A549 (cell line): ENCODE measurements around the gene KLHDC3. TPM values are rescaled to one million over a fixed set of nuclear protein-coding genes. Genes with fewer than 3 reads are reported as not detected.

Source experiments
- ATAC-seq, 2 experiments: fragments of 200-7000 bp in 1 of 2; fragments of >200 bp in 1 of 2; cut with Nextera tagmentation in 1 of 2; cut with Tn5 transposase in 1 of 2; 3 replicates each; pipeline versions ENCODE4 v1.8.0 to v1.9.1; 2018 to 2020; ENCODE audit warnings: mild to moderate bottlenecking in 1 of 2, moderate library complexity in 1 of 2
- CTCF ChIA-PET: fragments of 300-600 bp; sonication (Branson Sonifier 250); formaldehyde crosslinking; extraction: SDS; loops from one replicate; lab custom pipeline; 2021; ENCODE audit warnings: antibody characterized with exemption, inconsistent platforms; lab: Yijun Ruan, JAX
- POLR2A ChIA-PET: fragments of 350-600 bp; formaldehyde crosslinking; extraction: SDS; loops from one replicate; lab custom pipeline; 2021; ENCODE audit warnings: antibody characterized with exemption, inconsistent platforms; lab: Yijun Ruan, JAX
- DNase-seq, 2 experiments: peaks; one replicate each; pipeline versions ENCODE4 v3.0.0 to v3.0.0-alpha.2; 2011 to 2016; ENCODE audit warnings: low read depth in 1 of 2, low spot score in 1 of 2
- FAIRE-seq: peaks from 2 replicates; lab custom pipeline; 2011; peaks lifted over from hg19 to GRCh38; lab: Jason Lieb, UNC
- H3K27ac ChIP-seq, 2 experiments: fragments of >200 bp; sonication (Bioruptor Twin); formaldehyde crosslinking; 3 replicates each; pipeline ENCODE4 v1.5.1; 2016 to 2017
- H3K4me1 ChIP-seq: fragments of >200 bp; sonication (Bioruptor Twin); formaldehyde crosslinking; 3 replicates; pipeline ENCODE4 v1.6.1; 2016
- H3K4me2 ChIP-seq: fragments of >200 bp; sonication (Bioruptor Twin); formaldehyde crosslinking; 3 replicates; pipeline ENCODE4 v1.6.1; 2016
- H3K4me3 ChIP-seq: fragments of >200 bp; sonication (Bioruptor Twin); formaldehyde crosslinking; 3 replicates; pipeline ENCODE4 v1.5.1; 2016
- H3K9me3 ChIP-seq: fragments of >200 bp; sonication (Bioruptor Twin); formaldehyde crosslinking; 3 replicates; pipeline ENCODE4 v1.6.1; 2016
- BCL3 ChIP-seq: fragments of >200 bp; sonication (Bioruptor Twin); formaldehyde crosslinking; IDR thresholded peaks from 3 replicates; pipeline ENCODE4 v1.6.1; 2016
- BHLHE40 ChIP-seq: IDR thresholded peaks from 2 replicates; pipeline ENCODE4 v1.6.1; 2012; ENCODE audit warnings: low read depth, low read length, inconsistent platforms
- CBX2 ChIP-seq: fragments of 200-600 bp; sonication (generic); IDR thresholded peaks from 2 replicates; pipeline ENCODE4 v1.6.1; 2016; ENCODE audit warnings: low read depth, mild to moderate bottlenecking, borderline replicate concordance
- EP300 ChIP-seq, 2 experiments: fragments of >200 bp; sonication (Bioruptor Twin); formaldehyde crosslinking; IDR thresholded peaks; 2 replicates in 1 of 2; 3 replicates in 1 of 2; pipeline ENCODE4 v1.6.1; 2016 to 2017
- FOXS1 ChIP-seq: fragments of 250-450 bp; sonication (Bioruptor Pico); IDR thresholded peaks from 2 replicates; pipeline ENCODE4 v1.5.0; 2020; ENCODE audit warnings: mild to moderate bottlenecking, moderate library complexity
- JUN ChIP-seq, 2 experiments: fragments of >200 bp; sonication (Bioruptor Twin); formaldehyde crosslinking; IDR thresholded peaks; 2 replicates in 1 of 2; 3 replicates in 1 of 2; pipeline ENCODE4 v1.6.1; 2016 to 2017
- KDM5A ChIP-seq: fragments of 200-600 bp; sonication (generic); IDR thresholded peaks from 2 replicates; pipeline ENCODE4 v1.6.1; 2016; ENCODE audit warnings: antibody characterized with exemption, mild to moderate bottlenecking
- MAFK ChIP-seq: fragments of 450-650 bp; IDR thresholded peaks from 2 replicates; pipeline ENCODE4 v1.6.1; 2014; ENCODE audit not compliant: partially characterized antibody
- MYC ChIP-seq: IDR thresholded peaks from 2 replicates; pipeline ENCODE4 v1.6.1; 2012; ENCODE audit warnings: mild to moderate bottlenecking, inconsistent platforms, low read length, improper control_type of control experiment, borderline replicate concordance
- NFE2L2 ChIP-seq: fragments of 150-350 bp; conservative IDR thresholded peaks from 2 replicates; pipeline ENCODE4 v1.6.1; 2014; ENCODE audit warnings: low read length
- NR3C1 ChIP-seq: fragments of >200 bp; sonication (Bioruptor Twin); formaldehyde crosslinking; IDR thresholded peaks from 3 replicates; pipeline ENCODE4 v1.6.1; 2017
- PBX3 ChIP-seq: IDR thresholded peaks from 2 replicates; pipeline ENCODE4 v1.6.1; 2012
- POLR2A ChIP-seq: IDR thresholded peaks from 2 replicates; pipeline ENCODE4 v1.6.1; 2012; ENCODE audit warnings: mild to moderate bottlenecking, low read length
- RAD21 ChIP-seq, 2 experiments: fragments of >200 bp in 1 of 2; sonication (Bioruptor Twin) in 1 of 2; formaldehyde crosslinking in 1 of 2; IDR thresholded peaks in 1 of 2; conservative IDR thresholded peaks in 1 of 2; 2 replicates in 1 of 2; 3 replicates in 1 of 2; pipeline ENCODE4 v1.6.1; 2012 to 2018; ENCODE audit warnings: inconsistent platforms in 1 of 2
- RFX5 ChIP-seq: fragments of 450-650 bp; IDR thresholded peaks from 2 replicates; pipeline ENCODE4 v1.7.1; 2014; ENCODE audit warnings: antibody characterized with exemption, mild to moderate bottlenecking, moderate library complexity
- SREBF2 ChIP-seq: fragments of 450-650 bp; IDR thresholded peaks from 2 replicates; pipeline ENCODE4 v1.6.1; 2014; ENCODE audit warnings: mild to moderate bottlenecking, moderate library complexity
- ZFP36 ChIP-seq: fragments of 450-650 bp; IDR thresholded peaks from 2 replicates; pipeline ENCODE4 v1.6.1; 2014; ENCODE audit warnings: borderline replicate concordance; ENCODE audit not compliant: partially characterized antibody
- WGBS: methylation state at CpG from one replicate; pipeline ENCODE4 v1.1.6; 2017; ENCODE audit errors: missing lambda C conversion rate; 5-methylcytosine and 5-hydroxymethylcytosine counted together
- polyA minus RNA-seq: library from RNA; depleted of rRNA, polyadenylated mRNA; stranded (reverse); fragments of >200 nt; gene quantifications from 2 replicates; pipeline ENCODE4 v1.2.3, GENCODE V29; 2011; rRNA and poly(A)+ RNA removed
- polyA plus RNA-seq, 4 experiments: library from polyadenylated mRNA; depleted of rRNA in 3 of 4; stranded (reverse); fragments of >200 nt; fragmentation: RNase III in 1 of 4; extraction: RNeasy Plus Mini Kit Qiagen cat#74134 plus additional on column Dnase treatment in 1 of 4; gene quantifications; 2 replicates in 3 of 4; 3 replicates in 1 of 4; pipeline ENCODE4 v1.2.3, GENCODE V29; 2011 to 2017
- TF ChIP-seq, protein P1 (sequence below): fragments of 150-350 bp; IDR thresholded peaks from 2 replicates; pipeline ENCODE4 v1.6.1; 2014; ENCODE audit warnings: low read depth, mild to moderate bottlenecking, low read length
- TF ChIP-seq, protein P2 (sequence below): fragments of 200-600 bp; sonication (generic); IDR thresholded peaks from 2 replicates; pipeline ENCODE4 v1.6.1; 2016; ENCODE audit warnings: antibody characterized with exemption, mild to moderate bottlenecking, moderate library complexity
- TF ChIP-seq, protein P3 (sequence below): fragments of 450-650 bp; IDR thresholded peaks from 2 replicates; pipeline ENCODE4 v1.6.1; 2014; ENCODE audit warnings: antibody characterized with exemption
- TF ChIP-seq, protein P4 (sequence below): IDR thresholded peaks from 2 replicates; pipeline ENCODE4 v1.6.1; 2012
- TF ChIP-seq, protein P5 (sequence below): IDR thresholded peaks from 2 replicates; pipeline ENCODE4 v1.6.1; 2012; ENCODE audit warnings: low read depth, borderline replicate concordance

Gene KLHDC3, protein sequence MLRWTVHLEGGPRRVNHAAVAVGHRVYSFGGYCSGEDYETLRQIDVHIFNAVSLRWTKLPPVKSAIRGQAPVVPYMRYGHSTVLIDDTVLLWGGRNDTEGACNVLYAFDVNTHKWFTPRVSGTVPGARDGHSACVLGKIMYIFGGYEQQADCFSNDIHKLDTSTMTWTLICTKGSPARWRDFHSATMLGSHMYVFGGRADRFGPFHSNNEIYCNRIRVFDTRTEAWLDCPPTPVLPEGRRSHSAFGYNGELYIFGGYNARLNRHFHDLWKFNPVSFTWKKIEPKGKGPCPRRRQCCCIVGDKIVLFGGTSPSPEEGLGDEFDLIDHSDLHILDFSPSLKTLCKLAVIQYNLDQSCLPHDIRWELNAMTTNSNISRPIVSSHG
- polyA plus RNA-seq (2011; rRNA removed) (18.8 and 21.3 TPM in 2 replicates), polyA plus RNA-seq (2017; fragmentation: RNase III; extraction: RNeasy Plus Mini Kit Qiagen cat#74134 plus additional on column Dnase treatment) (25.5 to 28.0 TPM (median 26.9 TPM) in 3 replicates), polyA minus RNA-seq (33.6 and 34.0 TPM in 2 replicates)
- 30.5 and 41.1 TPM in 2 replicates for polyA plus RNA-seq (2012; cell fraction: cytosol; rRNA removed)
- polyA plus RNA-seq (2012; cell fraction: nucleus; rRNA removed), result 32.4 and 37.4 TPM in 2 replicates

DNA sequence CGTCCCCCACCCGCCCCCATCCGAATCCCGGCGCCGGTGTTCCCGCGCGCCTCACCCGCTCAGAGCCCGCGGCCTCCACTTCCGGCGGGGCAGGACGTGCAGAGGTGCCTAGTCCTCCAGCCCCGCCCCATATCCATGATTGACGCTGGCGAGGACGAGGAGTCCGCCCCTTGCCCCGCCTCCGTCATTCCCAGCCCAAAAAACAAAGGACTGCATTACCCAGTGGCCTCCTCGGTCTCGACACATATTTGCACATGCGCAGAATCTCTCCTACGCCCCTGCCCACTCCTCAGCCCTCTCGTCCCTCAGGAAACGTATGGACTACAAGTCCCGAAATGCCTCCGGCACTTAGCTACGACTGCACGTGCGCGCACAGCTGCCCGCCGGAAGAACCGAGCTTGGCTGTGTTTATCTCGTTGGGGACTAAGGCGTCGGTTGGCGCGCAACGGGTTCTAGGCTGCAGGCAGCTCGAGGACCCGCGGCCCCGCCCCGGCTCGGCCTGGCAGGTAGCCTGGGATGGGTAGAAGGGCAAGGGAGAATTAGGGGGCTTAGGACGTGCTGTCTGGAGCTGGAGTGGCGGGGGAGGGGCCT lies at the start of gene KLHDC3, which contains the start of gene MEA1:
Gene KLHDC3 (plus strand): TSS at position 407 of the 591 bp plus-strand sequence. CDS start 2,944 bp downstream, outside the sequence.
Gene MEA1 (minus strand): TSS at position 104 of the 591 bp plus-strand sequence. CDS start 133 bp downstream, outside the sequence.
- no peaks in the 10 kb centered on the region for H3K9me3 ChIP-seq
- ChIA-PET CTCF (interaction anchor here (1.2 to 2.0 kb wide), 2 partner anchors 112 to 129 kb away, joined by 3 to 11 read pairs; no protein-coding TSS in a partner anchor), POLR2A (interaction anchor here (0.5 to 2.4 kb wide), 8 partner anchors 9 to 266 kb away, joined by 3 to 15 read pairs (median 4); partner anchors contain the start of genes CUL7, KLC4, MRPL2 and PPP2R5D)
- ATAC-seq, result peak; percentile 94 to 96
- peak within 1 kb of the TSS; percentile 87 to 91 for H3K27ac ChIP-seq
- WGBS, result 5% methylated on average over 8 of the region's 51 CpGs
- no peak for FAIRE-seq
- DNase-seq, result peak; percentile 94 to 99
- no peak for TF ChIP-seq SREBF2
- TF ChIP-seq CBX2, result no peak
- TF ChIP-seq NR3C1, result no peak
- TF ChIP-seq, protein P1, sequence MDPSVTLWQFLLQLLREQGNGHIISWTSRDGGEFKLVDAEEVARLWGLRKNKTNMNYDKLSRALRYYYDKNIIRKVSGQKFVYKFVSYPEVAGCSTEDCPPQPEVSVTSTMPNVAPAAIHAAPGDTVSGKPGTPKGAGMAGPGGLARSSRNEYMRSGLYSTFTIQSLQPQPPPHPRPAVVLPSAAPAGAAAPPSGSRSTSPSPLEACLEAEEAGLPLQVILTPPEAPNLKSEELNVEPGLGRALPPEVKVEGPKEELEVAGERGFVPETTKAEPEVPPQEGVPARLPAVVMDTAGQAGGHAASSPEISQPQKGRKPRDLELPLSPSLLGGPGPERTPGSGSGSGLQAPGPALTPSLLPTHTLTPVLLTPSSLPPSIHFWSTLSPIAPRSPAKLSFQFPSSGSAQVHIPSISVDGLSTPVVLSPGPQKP, result no peak
- TF ChIP-seq, protein P2, sequence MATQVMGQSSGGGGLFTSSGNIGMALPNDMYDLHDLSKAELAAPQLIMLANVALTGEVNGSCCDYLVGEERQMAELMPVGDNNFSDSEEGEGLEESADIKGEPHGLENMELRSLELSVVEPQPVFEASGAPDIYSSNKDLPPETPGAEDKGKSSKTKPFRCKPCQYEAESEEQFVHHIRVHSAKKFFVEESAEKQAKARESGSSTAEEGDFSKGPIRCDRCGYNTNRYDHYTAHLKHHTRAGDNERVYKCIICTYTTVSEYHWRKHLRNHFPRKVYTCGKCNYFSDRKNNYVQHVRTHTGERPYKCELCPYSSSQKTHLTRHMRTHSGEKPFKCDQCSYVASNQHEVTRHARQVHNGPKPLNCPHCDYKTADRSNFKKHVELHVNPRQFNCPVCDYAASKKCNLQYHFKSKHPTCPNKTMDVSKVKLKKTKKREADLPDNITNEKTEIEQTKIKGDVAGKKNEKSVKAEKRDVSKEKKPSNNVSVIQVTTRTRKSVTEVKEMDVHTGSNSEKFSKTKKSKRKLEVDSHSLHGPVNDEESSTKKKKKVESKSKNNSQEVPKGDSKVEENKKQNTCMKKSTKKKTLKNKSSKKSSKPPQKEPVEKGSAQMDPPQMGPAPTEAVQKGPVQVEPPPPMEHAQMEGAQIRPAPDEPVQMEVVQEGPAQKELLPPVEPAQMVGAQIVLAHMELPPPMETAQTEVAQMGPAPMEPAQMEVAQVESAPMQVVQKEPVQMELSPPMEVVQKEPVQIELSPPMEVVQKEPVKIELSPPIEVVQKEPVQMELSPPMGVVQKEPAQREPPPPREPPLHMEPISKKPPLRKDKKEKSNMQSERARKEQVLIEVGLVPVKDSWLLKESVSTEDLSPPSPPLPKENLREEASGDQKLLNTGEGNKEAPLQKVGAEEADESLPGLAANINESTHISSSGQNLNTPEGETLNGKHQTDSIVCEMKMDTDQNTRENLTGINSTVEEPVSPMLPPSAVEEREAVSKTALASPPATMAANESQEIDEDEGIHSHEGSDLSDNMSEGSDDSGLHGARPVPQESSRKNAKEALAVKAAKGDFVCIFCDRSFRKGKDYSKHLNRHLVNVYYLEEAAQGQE, result no peak
- TF ChIP-seq RAD21 (conservative IDR thresholded peaks at IDR 0.05 in 1 of 2, IDR thresholded peaks at IDR 0.05 in 1 of 2), result no peak
- TF ChIP-seq PBX3, result peak; percentile 87
- TF ChIP-seq MAFK, result peak; percentile 33
- peak; percentile 68; the same call in 1 of the 2 replicates for TF ChIP-seq MYC
- TF ChIP-seq EP300 (IDR thresholded peaks at IDR 0.05), result no peak
- no peak for TF ChIP-seq ZFP36
- TF ChIP-seq, protein P3, sequence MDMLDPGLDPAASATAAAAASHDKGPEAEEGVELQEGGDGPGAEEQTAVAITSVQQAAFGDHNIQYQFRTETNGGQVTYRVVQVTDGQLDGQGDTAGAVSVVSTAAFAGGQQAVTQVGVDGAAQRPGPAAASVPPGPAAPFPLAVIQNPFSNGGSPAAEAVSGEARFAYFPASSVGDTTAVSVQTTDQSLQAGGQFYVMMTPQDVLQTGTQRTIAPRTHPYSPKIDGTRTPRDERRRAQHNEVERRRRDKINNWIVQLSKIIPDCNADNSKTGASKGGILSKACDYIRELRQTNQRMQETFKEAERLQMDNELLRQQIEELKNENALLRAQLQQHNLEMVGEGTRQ, result peak; percentile 53
- TF ChIP-seq JUN (IDR thresholded peaks at IDR 0.05), result peak in 1 of 2 experiments; percentile 29; a peak in 2 of 5 replicates
- TF ChIP-seq BCL3, result peak; percentile 59; the same call in 1 of the 3 replicates
- 0 out of 2 replicates have a peak, but pooled peaks have one; percentile 36 for TF ChIP-seq POLR2A
- TF ChIP-seq, protein P4, sequence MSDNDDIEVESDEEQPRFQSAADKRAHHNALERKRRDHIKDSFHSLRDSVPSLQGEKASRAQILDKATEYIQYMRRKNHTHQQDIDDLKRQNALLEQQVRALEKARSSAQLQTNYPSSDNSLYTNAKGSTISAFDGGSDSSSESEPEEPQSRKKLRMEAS, result peak; percentile 57; the same call in 1 of the 2 replicates
- no peak for TF ChIP-seq KDM5A
- no peak for TF ChIP-seq RFX5
- TF ChIP-seq FOXS1 (CRISPR knock-in tag), result no peak
- TF ChIP-seq, protein P5, sequence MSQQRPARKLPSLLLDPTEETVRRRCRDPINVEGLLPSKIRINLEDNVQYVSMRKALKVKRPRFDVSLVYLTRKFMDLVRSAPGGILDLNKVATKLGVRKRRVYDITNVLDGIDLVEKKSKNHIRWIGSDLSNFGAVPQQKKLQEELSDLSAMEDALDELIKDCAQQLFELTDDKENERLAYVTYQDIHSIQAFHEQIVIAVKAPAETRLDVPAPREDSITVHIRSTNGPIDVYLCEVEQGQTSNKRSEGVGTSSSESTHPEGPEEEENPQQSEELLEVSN, result 0 out of 2 replicates have a peak, but pooled peaks have one; percentile 28
- no peak for TF ChIP-seq NFE2L2
- peak; percentile 92 for TF ChIP-seq BHLHE40
- H3K4me2 ChIP-seq, result peak within 1 kb of the TSS; percentile 99
- H3K4me3 ChIP-seq, result peak within 1 kb of the TSS; percentile 92
- peaks cover 13% of the 10 kb centered on the region; the same call in 1 of the 3 replicates for H3K4me1 ChIP-seq
